OCI-LY7 (cell line): Measurements from ENCODE around the gene TNNI3K. TPM values are rescaled to one million over a fixed set of nuclear protein-coding genes. Genes with fewer than 3 reads are reported as not detected.
A peak's percentile ranks its signal among the peaks of the same experiment; 100 is the strongest.

Source experiments
- BruUV-seq: library from RNA; stranded (reverse); fragments of 400-500 nt; replicated peaks from 2 replicates; lab custom pipeline; 2021; lab: Mats Ljungman, UMichigan
- CTCF ChIA-PET: fragments of 300-600 bp; sonication (Branson Sonifier 250); formaldehyde crosslinking; loops from one replicate; lab custom pipeline; 2022; ENCODE audit warnings: antibody characterized with exemption; ENCODE audit not compliant: unreplicated experiment; lab: Charles Lee
- POLR2A ChIA-PET: fragments of 300-600 bp; sonication (Branson Sonifier 250); formaldehyde crosslinking; loops from one replicate; lab custom pipeline; 2022; ENCODE audit warnings: antibody characterized with exemption; lab: Charles Lee
- DNase-seq: peaks from one replicate; pipeline ENCODE4 v3.0.0-alpha.2; 2015; ENCODE audit warnings: low spot score
- H2AFZ ChIP-seq: fragments of 200-600 bp; sonication (generic), shearing (Covaris generic); 2 replicates; pipeline ENCODE4 v1.6.1; 2014; ENCODE audit warnings: mild to moderate bottlenecking, antibody characterized with exemption, low read length, moderate library complexity
- H3K27ac ChIP-seq: fragments of 200-600 bp; sonication (generic); 2 replicates; pipeline ENCODE4 v1.5.1; 2014; ENCODE audit warnings: mixed run types, low read depth, mild to moderate bottlenecking, moderate library complexity, low read length, inconsistent platforms; ENCODE audit not compliant: poor library complexity, severe bottlenecking
- H3K36me3 ChIP-seq: fragments of 200-600 bp; sonication (generic); 2 replicates; pipeline ENCODE4 v1.6.1; 2014; ENCODE audit warnings: mild to moderate bottlenecking, antibody characterized with exemption, low read length, moderate library complexity, mixed read lengths; ENCODE audit not compliant: insufficient read depth
- H3K4me1 ChIP-seq: fragments of 200-600 bp; sonication (generic); 2 replicates; pipeline ENCODE4 v1.5.1; 2014; ENCODE audit warnings: mild to moderate bottlenecking, low read length; ENCODE audit not compliant: insufficient read depth, poor library complexity, severe bottlenecking
- H3K4me2 ChIP-seq: fragments of 200-600 bp; sonication (generic); 2 replicates; pipeline ENCODE4 v1.6.1; 2014; ENCODE audit warnings: mild to moderate bottlenecking, low read length
- H3K4me3 ChIP-seq: fragments of 200-600 bp; sonication (generic); 2 replicates; pipeline ENCODE4 v1.5.1; 2014; ENCODE audit warnings: mild to moderate bottlenecking, low read depth, low read length; ENCODE audit not compliant: poor library complexity, severe bottlenecking
- H3K79me2 ChIP-seq: fragments of 200-600 bp; sonication (generic); 2 replicates; pipeline ENCODE4 v1.6.1; 2016; ENCODE audit warnings: low read depth, mild to moderate bottlenecking, low read length, moderate library complexity, mixed read lengths; ENCODE audit not compliant: insufficient read depth
- H3K9me2 ChIP-seq: fragments of 200-600 bp; sonication (generic); 2 replicates; pipeline ENCODE4 v1.6.1; 2016; ENCODE audit warnings: mild to moderate bottlenecking, low read length, mixed read lengths; ENCODE audit not compliant: insufficient read depth
- H3K9me3 ChIP-seq: fragments of 200-600 bp; sonication (generic); 2 replicates; pipeline ENCODE4 v1.6.1; 2014; ENCODE audit warnings: mild to moderate bottlenecking, mixed run types, low read length, mixed read lengths
- H4K20me1 ChIP-seq: fragments of 200-600 bp; sonication (generic); 2 replicates; pipeline ENCODE4 v1.6.1; 2014; ENCODE audit warnings: mild to moderate bottlenecking, antibody characterized with exemption, low read length, moderate library complexity, mixed read lengths; ENCODE audit not compliant: insufficient read depth
- CTCF ChIP-seq: fragments of 200-600 bp; sonication (generic); conservative IDR thresholded peaks from 2 replicates; pipeline ENCODE4 v1.5.1; 2014; ENCODE audit warnings: mild to moderate bottlenecking, antibody characterized with exemption, low read length, moderate library complexity, mixed read lengths
- EZH2phosphoT487 ChIP-seq: fragments of 200-600 bp; sonication (generic); IDR thresholded peaks from 2 replicates; pipeline ENCODE4 v1.6.1; 2018; ENCODE audit warnings: low read depth, borderline replicate concordance, mild to moderate bottlenecking, mixed run types, antibody characterized with exemption, low read length, moderate library complexity, mixed read lengths
- intact Hi-C: fragments of 100-400 bp; cut with micrococcal nuclease; formaldehyde crosslinking; loops from one replicate; pipeline ENCODE4 v1.10.0; 2022; ENCODE audit not compliant: unreplicated experiment
- total RNA-seq, 2 experiments: library from RNA; depleted of rRNA in 1 of 2; stranded (reverse); fragments of >200 nt in 1 of 2; shearing (Covaris generic) in 1 of 2; gene quantifications; 2 replicates each; pipeline ENCODE4 v1.2.3, GENCODE V29; 2014 to 2022

The TNNI3K gene
- total RNA-seq, 2 experiments from 2014 or later: not detected

- CTCF ChIA-PET: no interaction called here
- Histone ChIP-seq H3K9me3 (no peaks in the 10 kb centered on the region), H3K36me3 (no peaks in the 10 kb centered on the region), H3K4me2 (no peak overlapping the region), H3K79me2 (no peaks in the 10 kb centered on the region), H3K9me2 (no peaks in the 10 kb centered on the region), H2AFZ (no peak overlapping the region), H3K4me1 (no peaks in the 10 kb centered on the region), H3K27ac (no peak overlapping the region), H4K20me1 (no peaks in the 10 kb centered on the region), H3K4me3 (no peak overlapping the region)
- POLR2A ChIA-PET: no interaction called here
- DNase-seq: no peak
- intact Hi-C loops: no loop called here
- BruUV-seq: no TSS peak
- no peak for TF ChIP-seq EZH2phosphoT487
- no peak for TF ChIP-seq CTCF
These were observed 263.7 kb downstream of the TNNI3K start for GRCh38 chr1:74498901-74499300.

DNA sequence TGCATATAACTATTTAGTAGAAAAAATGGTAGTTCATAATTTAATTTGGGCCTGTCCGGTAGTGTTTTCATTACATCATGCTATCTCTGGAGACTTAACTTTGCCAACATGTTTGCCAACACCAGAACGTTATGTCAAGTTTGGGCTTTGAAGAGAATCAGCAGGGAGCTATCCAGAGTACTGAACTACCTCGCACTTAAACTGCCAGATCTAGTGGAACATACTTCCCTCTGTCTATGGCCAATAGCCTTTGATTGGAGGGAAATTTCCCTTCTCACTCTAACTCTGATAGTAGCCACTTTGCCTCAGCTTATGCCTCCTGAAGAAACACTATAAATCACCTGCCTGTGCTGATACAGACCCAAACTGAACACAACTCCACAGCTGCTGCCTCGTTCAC, 267.2 kb downstream of the TNNI3K start:
- no peak overlapping the region for H3K4me3 ChIP-seq
- H3K27ac ChIP-seq: no peak overlapping the region
- no peaks in the 10 kb centered on the region for H3K9me2 ChIP-seq
- no peaks in the 10 kb centered on the region for H3K79me2 ChIP-seq
- no peaks in the 10 kb centered on the region for H3K4me1 ChIP-seq
- ChIA-PET CTCF (no interaction called here), POLR2A (interaction anchor here (1.1 kb wide), 1 partner anchor 9 kb away, joined by 3 read pairs; no protein-coding TSS in a partner anchor)
- H3K4me2 ChIP-seq: no peak overlapping the region
- no peak overlapping the region for H2AFZ ChIP-seq
- TF ChIP-seq EZH2phosphoT487 (no peak), CTCF (no peak)
- BruUV-seq: no TSS peak
- peak; percentile 3 for DNase-seq
- H4K20me1 ChIP-seq: no peaks in the 10 kb centered on the region
- H3K9me3 ChIP-seq: no peaks in the 10 kb centered on the region
- no peaks in the 10 kb centered on the region for H3K36me3 ChIP-seq
- intact Hi-C loops: no loop called here

GRCh38 chr1:74502858-74503257, 267.7 kb downstream of the TNNI3K start:
- Histone ChIP-seq H2AFZ (no peak overlapping the region), H3K9me2 (no peaks in the 10 kb centered on the region), H3K4me3 (no peak overlapping the region), H3K36me3 (no peaks in the 10 kb centered on the region), H4K20me1 (no peaks in the 10 kb centered on the region), H3K27ac (no peak overlapping the region), H3K9me3 (no peaks in the 10 kb centered on the region), H3K79me2 (no peaks in the 10 kb centered on the region), H3K4me1 (no peaks in the 10 kb centered on the region), H3K4me2 (no peak overlapping the region)
- POLR2A ChIA-PET: interaction anchor here (1.1 kb wide), 1 partner anchor 9 kb away, joined by 3 read pairs; no protein-coding TSS in a partner anchor
- no peak for DNase-seq
- BruUV-seq: no TSS peak
- CTCF ChIA-PET: no interaction called here
- intact Hi-C loops: no loop called here
- TF ChIP-seq CTCF (no peak), EZH2phosphoT487 (no peak)
